ENCODE data around the gene HOXB6. TPM values are rescaled to one million over a fixed set of nuclear protein-coding genes. Genes with fewer than 3 reads are reported as not detected.

HOXB6 gene
- total RNA-seq, 2 experiments from 2014 or later = 0.58 to 1.1 TPM

DNA sequence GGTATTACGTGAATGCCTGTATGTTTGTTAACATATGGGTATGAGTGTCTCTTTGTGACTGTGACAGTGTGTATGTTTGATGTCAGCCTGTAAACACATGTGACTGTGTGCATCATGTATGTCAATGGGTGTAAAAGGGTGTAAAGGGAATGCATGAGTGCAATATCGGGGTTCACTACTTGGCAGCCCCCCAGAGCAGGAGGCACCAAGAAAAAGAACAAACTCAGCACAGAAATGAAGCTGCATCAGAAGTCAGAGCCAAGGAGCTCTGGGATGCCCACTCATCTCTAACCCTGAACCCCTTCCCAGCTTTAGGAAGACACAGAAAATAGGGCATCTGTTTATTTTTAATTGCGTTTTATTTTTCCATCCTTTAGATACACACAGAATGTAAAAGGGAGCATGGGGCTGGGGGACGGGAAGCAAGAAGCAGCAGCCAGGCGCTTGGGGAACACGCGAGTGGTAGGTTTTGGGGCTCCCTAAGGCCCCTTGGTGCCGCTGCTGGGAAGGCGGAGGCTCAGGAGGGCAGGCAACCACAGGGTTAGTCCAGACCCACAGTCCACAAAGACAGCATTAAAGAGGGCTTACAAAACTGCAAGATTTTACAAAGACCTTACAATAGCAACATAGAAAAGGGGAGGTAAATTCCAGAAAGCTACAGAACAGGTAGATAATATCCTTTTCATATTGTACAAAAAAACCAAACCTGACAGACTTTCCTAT, 2.3 kb upstream of the HOXB6 start:
- no peak for ATAC-seq
- H3K36me3 Mint-ChIP-seq = no peaks in the 10 kb centered on the region
- no peaks in the 10 kb centered on the region for H3K9me3 Mint-ChIP-seq (ENCODE audit: low read depth)
- CTCF ChIA-PET = interaction anchor here (2.0 to 4.8 kb wide), 2 partner anchors 12 to 29 kb away, joined by 8 to 40 read pairs; partner anchors contain the start of gene HOXB5
- no peak for DNase-seq
- H3K4me1 Mint-ChIP-seq = peaks cover 39% of the 10 kb centered on the region
- no peak overlapping the region for H3K27ac Mint-ChIP-seq
- peaks cover 85% of the 10 kb centered on the region for H3K27me3 Mint-ChIP-seq
- no peak overlapping the region for H3K4me3 Mint-ChIP-seq

GRCh38 chr17:48605991-48606891, 1.5 kb upstream of the HOXB6 start:
- no peak overlapping the region for H3K27ac Mint-ChIP-seq
- CTCF ChIA-PET = interaction anchor here (0.7 to 4.8 kb wide), 3 partner anchors 12 to 30 kb away, joined by 3 to 40 read pairs (median 8); partner anchors contain the start of gene HOXB5
- H3K4me1 Mint-ChIP-seq = peaks cover 42% of the 10 kb centered on the region
- H3K36me3 Mint-ChIP-seq = no peaks in the 10 kb centered on the region
- DNase-seq = no peak
- peaks cover 87% of the 10 kb centered on the region for H3K27me3 Mint-ChIP-seq
- no peak for ATAC-seq
- no peak overlapping the region for H3K4me3 Mint-ChIP-seq
- H3K9me3 Mint-ChIP-seq (ENCODE audit: low read depth) = no peaks in the 10 kb centered on the region

GRCh38 chr17:48605409-48605919, 678 bp upstream of the HOXB6 start:
- H3K9me3 Mint-ChIP-seq (ENCODE audit: low read depth) = no peaks in the 10 kb centered on the region
- CTCF ChIA-PET = interaction anchor here (0.8 kb wide), 1 partner anchor 17 kb away, joined by 4 read pairs; no protein-coding TSS in a partner anchor

GRCh38 chr17:48603959-48604769, 622 bp downstream of the HOXB6 start:
- H3K9me3 Mint-ChIP-seq (ENCODE audit: low read depth) = no peaks in the 10 kb centered on the region
- H3K27ac Mint-ChIP-seq = no peak overlapping the region
- ATAC-seq (no peak), DNase-seq (no peak)
- H3K27me3 Mint-ChIP-seq = peaks cover 95% of the 10 kb centered on the region
- no peaks in the 10 kb centered on the region for H3K36me3 Mint-ChIP-seq
- CTCF ChIA-PET = interaction anchor here (0.7 to 0.8 kb wide), 3 partner anchors 11 to 16 kb away, joined by 3 to 4 read pairs (median 3); partner anchors contain the start of gene HOXB3
- peaks cover 37% of the 10 kb centered on the region for H3K4me1 Mint-ChIP-seq
- peak overlapping the region; percentile 22 for H3K4me3 Mint-ChIP-seq

More at GRCh38 chr17:48605409-48605919, 678 bp upstream of the HOXB6 start:
- Mint-ChIP-seq H3K4me1 (peaks cover 37% of the 10 kb centered on the region), H3K4me3 (no peak overlapping the region), H3K36me3 (no peaks in the 10 kb centered on the region), H3K27me3 (peaks cover 89% of the 10 kb centered on the region), H3K27ac (no peak overlapping the region)
- no peak for DNase-seq
- ATAC-seq = no peak

DNA sequence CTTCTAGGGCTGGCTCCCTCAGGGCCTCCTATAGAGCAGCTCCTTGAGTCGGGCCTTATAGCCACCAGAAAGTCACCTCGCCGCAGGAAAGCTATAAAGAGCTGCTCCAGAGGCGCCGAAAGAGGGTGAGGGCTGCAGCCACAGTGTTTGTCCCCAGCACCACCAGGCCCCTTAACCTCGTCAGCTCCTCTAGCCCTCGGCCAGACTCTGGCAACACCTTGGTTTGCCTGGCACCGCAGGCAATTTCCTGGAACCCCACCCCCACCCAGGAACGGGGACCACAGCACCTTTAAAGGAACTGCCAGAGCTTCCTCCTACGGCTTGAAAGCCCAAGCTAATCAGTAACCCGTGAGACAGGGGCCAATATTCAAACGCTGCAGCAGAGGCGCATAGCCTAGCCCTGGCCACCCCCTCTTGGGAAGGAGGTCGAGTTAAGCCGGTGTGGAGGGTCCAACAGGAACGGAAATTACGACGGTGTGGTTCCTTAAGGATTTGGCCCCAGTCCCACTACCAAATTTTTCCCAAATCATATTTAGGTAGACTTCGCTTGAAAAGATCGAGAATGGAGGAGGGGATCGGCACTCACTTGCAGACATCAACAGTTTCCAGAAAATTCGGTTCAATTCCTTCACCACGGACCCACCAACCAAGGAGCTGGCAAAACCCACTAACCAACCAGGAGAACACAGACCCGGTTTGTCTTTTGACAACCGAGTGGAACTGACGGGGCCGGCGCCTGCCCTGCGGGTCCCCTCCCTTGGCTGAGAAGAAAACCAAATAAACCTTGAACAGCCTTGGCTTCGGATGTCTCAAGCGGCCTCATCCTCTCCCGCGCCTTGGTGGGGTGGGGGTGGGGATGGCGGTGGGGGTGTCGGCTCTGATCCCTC, 3.0 kb downstream of the HOXB6 start:
- no peak overlapping the region for H3K27ac Mint-ChIP-seq
- peaks cover 45% of the 10 kb centered on the region for H3K4me1 Mint-ChIP-seq
- DNase-seq (no peak), ATAC-seq (no peak)
- no peaks in the 10 kb centered on the region for H3K9me3 Mint-ChIP-seq (ENCODE audit: low read depth)
- H3K27me3 Mint-ChIP-seq = peaks cover 96% of the 10 kb centered on the region
- no peaks in the 10 kb centered on the region for H3K36me3 Mint-ChIP-seq
- CTCF ChIA-PET = interaction anchor here (0.6 to 2.6 kb wide), 14 partner anchors 8 to 734 kb away, joined by 3 to 11 read pairs (median 4); partner anchors contain the start of gene PRAC2
- H3K4me3 Mint-ChIP-seq = no peak overlapping the region

GRCh38 chr17:48601207-48601538, 3.6 kb downstream of the HOXB6 start:
- Mint-ChIP-seq H3K4me1 (peaks cover 51% of the 10 kb centered on the region), H3K9me3 (ENCODE audit: low read depth) (no peaks in the 10 kb centered on the region), H3K4me3 (no peak overlapping the region), H3K27me3 (peaks cover 96% of the 10 kb centered on the region), H3K36me3 (no peaks in the 10 kb centered on the region), H3K27ac (no peak overlapping the region)
- no peak for DNase-seq
- ATAC-seq = no peak
- CTCF ChIA-PET = interaction anchor here (0.9 to 2.6 kb wide), 10 partner anchors 9 to 583 kb away, joined by 3 to 11 read pairs (median 4); partner anchors contain the start of gene PRAC2

DNA sequence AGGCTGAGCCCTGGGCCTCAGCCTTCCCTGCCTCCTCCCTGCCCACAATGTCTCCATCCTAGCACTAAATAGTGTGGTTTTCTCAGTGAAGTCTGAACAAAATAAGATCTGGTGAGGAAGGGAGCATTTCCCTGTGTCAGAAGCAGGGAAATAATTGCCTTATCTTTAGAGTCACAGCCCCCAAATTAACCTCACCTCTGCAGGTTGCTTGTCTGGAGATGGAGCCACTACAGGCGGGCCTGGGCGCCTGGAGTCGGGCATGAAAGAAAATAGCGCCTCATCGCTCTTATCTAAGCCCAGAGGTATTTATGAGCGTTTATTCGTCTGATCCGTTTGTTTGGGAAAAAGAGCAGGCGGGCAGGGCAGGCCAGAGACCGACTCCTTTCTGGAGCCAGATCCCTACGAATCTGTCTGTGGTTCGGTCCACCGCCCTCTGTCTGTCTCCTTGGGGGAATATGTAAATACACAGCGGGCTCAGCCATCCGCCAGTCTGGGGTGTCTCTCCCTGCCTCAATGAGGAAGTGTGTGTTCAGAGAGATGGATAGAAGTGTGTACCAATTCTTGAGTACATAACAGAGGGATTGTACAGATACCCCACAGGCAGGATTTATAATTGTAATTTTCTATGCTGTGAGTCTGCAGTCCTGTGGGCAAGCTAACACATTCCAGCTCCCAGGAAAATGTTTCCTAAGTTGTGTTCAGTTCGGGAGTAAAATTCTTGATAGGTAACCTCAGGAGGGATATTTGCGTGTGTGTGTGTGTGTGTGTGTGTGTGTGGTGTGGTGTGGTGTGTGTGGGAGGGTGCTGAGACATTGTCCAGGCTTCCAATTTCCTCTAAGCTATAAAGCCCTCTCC, 4.3 kb downstream of the HOXB6 start:
- CTCF ChIA-PET = interaction anchor here (1.1 to 2.6 kb wide), 8 partner anchors 10 to 582 kb away, joined by 3 to 11 read pairs (median 4); partner anchors contain the start of gene PRAC2
- Mint-ChIP-seq H3K27me3 (peaks cover 96% of the 10 kb centered on the region), H3K4me3 (no peak overlapping the region), H3K27ac (no peak overlapping the region), H3K4me1 (peaks cover 54% of the 10 kb centered on the region), H3K36me3 (no peaks in the 10 kb centered on the region), H3K9me3 (ENCODE audit: low read depth) (no peaks in the 10 kb centered on the region)
- DNase-seq = no peak
- no peak for ATAC-seq

DNA sequence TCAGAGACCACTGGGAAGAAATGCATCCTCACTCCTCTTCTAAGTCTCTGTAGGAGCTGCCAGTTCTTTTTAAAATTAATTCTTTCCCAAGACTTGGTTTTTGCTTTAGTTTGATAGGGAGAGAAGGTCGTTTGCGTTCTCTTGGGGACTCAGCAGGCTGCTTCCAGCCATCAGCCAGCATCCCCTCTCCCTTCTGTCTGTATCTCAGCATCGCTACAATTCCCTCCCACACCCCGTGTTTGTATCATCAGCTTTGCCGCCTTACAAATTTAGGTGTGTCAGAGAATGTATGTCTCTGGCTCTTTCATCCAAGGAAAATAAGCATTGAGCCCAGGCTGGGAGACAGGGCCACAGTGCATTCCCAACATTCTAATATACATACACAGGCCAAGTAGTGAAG, 5.4 kb downstream of the HOXB6 start:
- no peak for DNase-seq
- H3K4me3 Mint-ChIP-seq = no peak overlapping the region
- H3K36me3 Mint-ChIP-seq = no peaks in the 10 kb centered on the region
- H3K27ac Mint-ChIP-seq = no peak overlapping the region
- peaks cover 46% of the 10 kb centered on the region for H3K4me1 Mint-ChIP-seq
- CTCF ChIA-PET = interaction anchor here (0.9 to 2.6 kb wide), 3 partner anchors 12 to 292 kb away, joined by 3 to 7 read pairs (median 4); no protein-coding TSS in a partner anchor
- ATAC-seq = no peak
- peaks cover 89% of the 10 kb centered on the region for H3K27me3 Mint-ChIP-seq
- no peaks in the 10 kb centered on the region for H3K9me3 Mint-ChIP-seq (ENCODE audit: low read depth)

GRCh38 chr17:48598736-48599135, 6.0 kb downstream of the HOXB6 start:
- CTCF ChIA-PET = interaction anchor here (0.9 to 1.3 kb wide), 3 partner anchors 11 to 80 kb away, joined by 3 to 4 read pairs (median 3); no protein-coding TSS in a partner anchor
- peaks cover 89% of the 10 kb centered on the region for H3K27me3 Mint-ChIP-seq
- ATAC-seq = no peak

GRCh38 chr17:48597778-48598631, 6.8 kb downstream of the HOXB6 start:
- Mint-ChIP-seq H3K9me3 (ENCODE audit: low read depth) (no peaks in the 10 kb centered on the region), H3K4me1 (peaks cover 46% of the 10 kb centered on the region), H3K36me3 (no peaks in the 10 kb centered on the region), H3K27ac (no peak overlapping the region), H3K27me3 (peaks cover 87% of the 10 kb centered on the region), H3K4me3 (peak overlapping the region; percentile 63)
- peak; percentile 61 for DNase-seq
- CTCF ChIA-PET = interaction anchor here (1.0 kb wide), 1 partner anchor 46 kb away, joined by 3 read pairs; no protein-coding TSS in a partner anchor
- ATAC-seq = peak; percentile 52

More at GRCh38 chr17:48598736-48599135, 6.0 kb downstream of the HOXB6 start:
- Mint-ChIP-seq H3K4me1 (peaks cover 47% of the 10 kb centered on the region), H3K27ac (no peak overlapping the region), H3K4me3 (no peak overlapping the region), H3K36me3 (no peaks in the 10 kb centered on the region), H3K9me3 (ENCODE audit: low read depth) (no peaks in the 10 kb centered on the region)
- no peak for DNase-seq

All from activated CD8-positive, alpha-beta memory T cell treated with anti-CD3 and anti-CD28 coated beads, Interleukin-2, amount 10 ng/mL, durations not matched to agents 7 days and 5 days (primary cell).